ENCODE results near the gene TIMP4. TPM values are rescaled to one million over a fixed set of nuclear protein-coding genes. Genes with fewer than 3 reads are reported as not detected.
A peak's percentile ranks its signal among the peaks of the same experiment; 100 is the strongest.

Gene TIMP4
- 1.1 TPM for total RNA-seq

DNA sequence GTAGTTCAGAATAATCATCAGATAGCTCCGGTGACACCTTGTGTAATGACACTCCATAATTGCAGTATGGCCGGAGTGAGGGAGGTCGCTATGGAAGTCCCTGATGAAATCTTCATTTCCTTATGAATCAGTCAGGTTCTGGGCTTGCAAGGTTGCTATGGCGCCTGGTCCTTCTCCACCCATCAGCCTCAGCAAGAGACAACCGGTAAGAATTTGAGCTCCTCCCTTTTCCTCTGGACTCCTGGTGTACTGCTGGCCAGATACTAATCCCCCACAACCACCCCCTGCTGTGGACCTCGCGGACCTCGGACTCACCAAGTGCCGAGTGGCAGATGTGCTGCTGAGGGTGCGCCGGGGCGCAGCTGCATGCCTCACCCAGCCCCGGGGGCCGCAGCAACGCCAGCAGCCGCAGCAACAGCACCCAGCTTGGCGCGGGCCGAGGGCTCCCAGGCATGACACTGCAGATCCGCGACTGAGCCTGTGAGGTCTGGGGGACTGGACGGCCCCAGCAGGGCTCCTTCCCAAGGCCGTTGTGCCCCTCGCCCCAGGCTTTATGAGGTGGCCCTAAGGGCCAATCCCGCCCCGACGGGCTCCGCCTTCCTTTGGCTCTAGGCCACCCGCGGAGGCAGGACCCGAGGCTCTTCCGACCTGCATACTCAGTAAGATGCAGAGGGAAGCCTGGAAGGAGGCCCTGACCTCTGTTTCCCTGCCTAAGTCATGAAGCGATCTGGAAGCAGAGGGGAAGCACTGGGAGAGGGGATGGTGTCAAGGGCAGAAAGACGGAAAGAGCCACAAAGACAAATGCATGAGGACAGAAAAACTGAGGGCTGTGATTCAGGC, at the start of gene TIMP4:
TIMP4 (minus strand) TSS at position 526 of the 840 bp plus-strand sequence; CDS start at position 454, 72 bp downstream.
- DNase-seq = peak; percentile 32

DNA sequence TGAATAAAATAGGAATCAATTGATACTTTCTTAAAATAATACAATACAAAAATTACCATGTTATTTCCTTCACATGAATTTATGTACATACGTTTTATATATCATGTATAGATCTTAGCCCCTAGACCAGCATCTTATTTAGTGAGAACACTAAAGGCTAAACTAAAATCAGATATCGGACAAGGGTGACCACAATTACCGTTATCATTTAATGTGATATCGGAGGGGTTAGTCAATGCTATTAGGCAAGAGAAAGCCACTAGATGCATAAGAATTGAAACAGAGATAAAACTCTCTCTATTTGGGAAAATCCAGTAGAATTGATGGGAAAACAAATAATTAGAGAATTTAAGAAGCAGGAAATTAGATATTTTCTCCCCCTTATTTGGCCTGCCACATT, 46.5 kb upstream of the TIMP4 start:
- DNase-seq = no peak

DNA sequence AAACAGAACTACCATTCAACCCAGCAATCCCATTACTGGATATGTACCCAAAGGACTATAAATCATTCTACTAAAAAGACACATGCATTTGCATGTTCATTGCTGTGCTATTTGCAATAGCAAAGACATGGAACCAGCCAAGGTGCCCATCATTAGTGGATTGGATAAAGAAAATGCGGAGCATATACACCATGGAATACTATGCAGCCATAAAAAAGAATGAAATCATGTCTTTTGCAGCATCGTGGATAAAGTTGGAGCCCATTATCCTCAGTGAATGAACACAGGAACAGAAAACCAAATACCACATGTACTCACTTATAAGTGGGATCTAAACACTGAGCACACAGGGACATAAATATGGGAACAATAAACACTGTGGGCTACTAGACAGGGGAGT, 43.1 kb upstream of the TIMP4 start:
- no peak for DNase-seq

DNA sequence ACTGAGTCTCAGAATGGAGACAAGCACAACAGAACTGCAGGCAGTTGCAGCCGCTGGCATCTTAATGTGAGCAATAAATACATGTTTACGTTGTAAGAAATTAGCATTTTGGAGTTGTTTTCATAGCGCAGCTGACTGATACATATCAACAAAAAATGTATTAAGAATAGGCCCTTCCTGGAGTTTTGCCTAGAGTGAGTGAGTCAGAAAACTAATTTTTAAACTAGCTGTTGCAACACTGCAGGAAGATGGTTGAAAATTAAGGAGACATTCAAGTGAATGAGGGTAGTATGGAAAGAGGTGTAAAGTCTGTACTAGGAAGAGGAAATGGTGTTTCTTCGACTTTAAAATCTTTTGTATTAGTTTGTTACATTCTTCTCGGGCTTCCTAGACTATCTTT, 39.6 kb upstream of the TIMP4 start:
- no peak for DNase-seq

DNA sequence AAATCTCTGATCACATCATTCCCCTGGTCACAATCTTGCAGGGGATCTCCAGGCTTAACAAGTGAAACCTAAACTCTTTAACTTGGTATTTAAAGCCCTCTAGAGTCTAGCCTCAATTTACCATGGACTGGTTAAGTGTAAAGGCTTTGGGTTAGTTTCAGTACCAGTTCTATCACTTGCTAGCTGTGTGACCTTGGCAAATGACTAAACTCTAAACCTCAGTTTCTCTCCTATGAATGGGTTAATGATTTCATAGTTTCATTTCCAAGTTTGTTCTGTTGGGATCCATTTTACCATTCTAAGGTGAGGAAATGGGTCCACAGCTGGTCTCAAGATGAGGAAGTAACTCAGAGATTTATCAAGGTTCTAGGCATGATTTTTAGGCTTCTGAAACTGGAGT, 38.8 kb upstream of the TIMP4 start:
- DNase-seq = no peak

DNA sequence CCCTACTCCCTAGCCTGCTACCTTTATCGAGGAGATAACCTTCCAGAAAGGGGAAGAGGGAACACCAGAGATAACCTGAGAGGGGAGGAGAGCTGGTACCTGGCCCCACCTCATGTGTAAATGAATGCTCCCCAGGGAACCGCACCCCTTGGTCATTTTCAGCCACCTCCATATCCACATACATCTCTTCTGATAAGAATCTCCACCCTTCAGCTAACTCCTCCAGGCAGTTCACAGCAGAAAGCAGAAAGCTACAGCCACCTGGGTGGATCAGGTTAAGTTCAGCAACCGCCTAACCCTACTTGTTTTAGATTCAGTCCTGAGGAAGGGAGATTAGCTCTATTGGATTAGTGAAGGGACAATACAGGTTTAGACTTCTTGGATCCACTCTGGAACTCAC, 38.0 kb upstream of the TIMP4 start:
- no peak for DNase-seq

DNA sequence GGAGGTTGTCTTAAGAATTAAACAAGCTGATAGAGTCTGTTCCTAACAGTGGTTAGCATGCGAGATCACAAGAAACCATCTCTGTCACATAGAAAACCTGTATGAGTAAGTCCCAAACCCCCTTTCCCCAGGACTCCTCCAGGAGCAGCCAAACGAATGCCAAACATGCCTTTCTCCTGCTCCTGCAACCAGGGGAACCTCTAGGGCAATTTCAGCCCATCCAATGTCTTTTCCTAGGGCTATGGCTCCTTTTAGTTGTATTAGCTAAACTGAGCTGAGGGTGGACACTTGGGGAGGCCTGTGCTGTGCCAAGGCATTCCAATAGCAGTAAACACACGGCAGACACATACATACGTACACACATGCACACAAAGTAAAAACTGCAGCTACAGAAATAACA, 36.5 kb upstream of the TIMP4 start:
- no peak for DNase-seq

DNA sequence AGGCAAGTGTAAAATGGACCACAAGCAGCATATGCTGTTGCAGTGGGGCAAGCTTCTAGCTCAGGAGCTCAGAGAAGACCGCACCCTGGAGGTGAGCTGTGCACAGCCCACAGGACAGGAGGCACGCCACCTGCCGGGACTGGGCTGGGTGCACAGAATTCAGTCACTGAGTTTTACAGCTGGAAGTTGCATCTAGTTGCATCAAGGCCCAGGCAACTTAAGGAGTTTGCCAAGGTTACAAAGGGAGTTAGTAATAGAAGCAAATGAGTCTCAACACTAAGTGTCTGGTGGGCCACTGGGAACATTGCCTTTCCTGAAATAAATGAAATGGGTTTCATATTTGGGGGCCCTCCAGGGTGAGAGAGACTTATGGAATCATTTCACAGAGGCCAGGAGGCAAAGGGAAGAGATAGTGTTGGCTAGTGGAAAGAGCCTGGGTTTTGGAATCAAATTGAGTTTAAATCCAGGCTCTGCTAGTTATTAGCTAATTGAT, 36.0 kb upstream of the TIMP4 start:
- DNase-seq = no peak

DNA sequence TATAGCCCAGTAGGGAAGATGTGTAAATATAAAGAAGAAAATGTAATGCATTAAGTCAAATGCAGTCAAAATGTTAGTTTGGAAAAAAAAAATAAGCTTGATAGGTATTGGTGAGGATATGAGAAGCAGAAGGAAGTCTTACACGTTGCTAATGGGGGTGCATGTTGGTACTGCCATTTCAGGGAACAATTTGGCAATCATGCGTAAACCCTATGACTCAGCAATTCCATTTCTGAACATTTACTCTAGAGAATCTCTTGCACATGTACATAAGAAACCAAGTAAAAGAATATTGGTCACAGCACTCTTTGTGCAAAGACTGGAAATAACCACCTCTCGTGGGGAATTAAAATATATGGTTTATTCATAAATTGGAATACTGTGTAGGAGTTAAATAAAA, 35.5 kb upstream of the TIMP4 start:
- no peak for DNase-seq

DNA sequence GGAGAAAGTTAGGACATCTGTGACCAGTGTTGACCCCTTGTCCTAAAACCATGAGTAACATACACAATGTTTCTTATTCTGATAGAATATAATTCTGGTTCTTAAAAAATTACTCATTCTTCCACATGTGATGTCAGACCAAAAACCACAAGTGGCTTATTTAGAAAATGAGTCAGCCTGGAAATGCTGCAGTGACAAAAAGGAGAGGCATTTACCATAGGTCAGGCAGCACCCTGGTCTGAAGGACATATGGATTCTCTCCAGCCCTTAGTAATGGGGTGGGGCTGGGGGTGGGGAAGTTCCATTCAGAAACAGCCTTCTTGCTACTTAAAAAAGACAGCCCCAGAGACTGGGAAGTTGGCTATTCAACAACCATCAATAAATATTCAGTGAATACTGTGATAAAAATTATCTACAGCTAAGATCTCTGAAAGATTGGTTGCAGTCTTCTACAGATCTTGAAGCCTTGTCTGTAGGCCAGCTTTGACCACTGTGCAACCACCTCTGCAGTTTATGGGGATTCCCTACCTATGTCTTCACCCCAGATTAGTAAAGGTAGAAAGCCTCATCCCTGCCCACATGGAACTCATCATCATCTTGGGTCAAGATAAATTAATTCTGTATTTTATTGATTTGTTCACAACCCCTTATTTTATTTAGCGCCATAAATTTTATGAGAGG, 34.9 kb upstream of the TIMP4 start:
- DNase-seq = no peak

DNA sequence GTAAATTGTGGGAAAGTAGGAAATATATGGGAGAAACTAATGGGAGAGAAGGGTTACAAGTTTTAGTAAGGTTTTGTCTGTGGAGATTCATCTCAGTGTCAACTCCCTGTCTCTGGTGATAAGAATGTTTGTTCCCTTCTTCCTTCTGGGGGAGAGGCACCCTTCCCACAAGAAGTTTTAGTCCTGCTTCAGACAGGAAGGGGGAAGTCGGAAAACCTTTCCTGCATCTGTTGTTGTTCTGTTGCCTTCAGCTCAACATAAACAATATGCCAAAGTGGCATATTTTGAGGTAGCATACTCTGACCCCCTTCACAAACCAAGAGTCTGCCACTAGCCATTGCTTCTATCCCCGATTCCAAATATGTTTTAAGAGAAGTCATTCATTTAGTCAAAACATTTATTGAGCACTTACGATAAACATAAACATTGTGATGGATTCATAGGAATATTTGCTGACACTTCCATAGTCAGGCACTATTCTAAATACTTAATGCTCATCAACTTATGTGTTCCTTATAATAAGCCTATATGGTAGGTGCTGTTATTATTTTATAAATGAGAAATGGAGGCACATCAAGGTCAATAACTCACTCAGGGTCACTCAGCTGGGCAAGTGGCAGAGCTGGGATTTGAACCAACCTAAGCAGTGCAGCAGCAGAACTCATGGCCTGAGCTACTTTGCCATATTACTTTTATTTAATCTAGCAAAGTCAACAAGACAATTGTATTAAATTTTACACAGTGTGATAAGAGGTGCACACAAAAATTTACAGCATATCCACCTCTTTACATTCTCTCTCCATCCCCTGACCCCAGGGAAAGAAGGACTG, 34.2 kb upstream of the TIMP4 start:
- no peak for DNase-seq

DNA sequence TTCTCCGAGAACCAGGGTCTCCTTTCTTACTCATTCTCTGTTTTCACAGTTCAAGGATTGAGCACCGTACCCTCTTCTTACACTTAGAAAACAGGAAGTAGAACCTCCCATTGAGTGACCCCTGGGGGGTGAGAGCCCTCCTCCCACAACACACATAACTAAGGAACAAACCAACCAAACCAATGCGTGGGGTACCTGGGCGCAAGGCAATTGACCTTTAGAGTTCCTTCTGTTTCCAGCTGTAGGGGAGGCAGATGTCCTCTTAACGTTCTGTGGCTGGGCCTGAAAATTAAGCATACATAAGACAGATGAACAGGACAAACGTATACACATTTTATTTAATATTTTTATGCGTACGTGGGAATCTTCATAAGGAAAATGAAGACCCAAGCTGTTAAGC, 33.5 kb upstream of the TIMP4 start:
- DNase-seq = no peak

DNA sequence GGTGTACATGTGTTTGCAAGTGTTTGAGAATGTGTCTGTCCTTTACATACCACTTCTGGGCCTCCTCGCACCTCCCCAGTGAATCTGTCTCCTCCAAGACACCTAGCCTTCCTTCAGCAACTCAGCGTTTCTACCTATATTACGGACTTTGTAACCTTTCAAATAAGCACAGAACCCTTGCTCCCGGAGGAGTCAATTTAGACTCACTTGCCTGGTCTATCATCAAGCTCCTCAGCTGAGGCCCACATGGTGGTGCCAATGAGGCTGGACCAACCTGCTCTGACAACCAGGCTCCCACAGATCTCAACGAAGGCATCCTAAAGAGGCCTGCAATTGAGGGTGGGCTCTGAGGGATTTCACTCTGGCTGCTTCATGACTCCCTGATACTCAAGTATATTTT, 32.8 kb upstream of the TIMP4 start:
- no peak for DNase-seq

DNA sequence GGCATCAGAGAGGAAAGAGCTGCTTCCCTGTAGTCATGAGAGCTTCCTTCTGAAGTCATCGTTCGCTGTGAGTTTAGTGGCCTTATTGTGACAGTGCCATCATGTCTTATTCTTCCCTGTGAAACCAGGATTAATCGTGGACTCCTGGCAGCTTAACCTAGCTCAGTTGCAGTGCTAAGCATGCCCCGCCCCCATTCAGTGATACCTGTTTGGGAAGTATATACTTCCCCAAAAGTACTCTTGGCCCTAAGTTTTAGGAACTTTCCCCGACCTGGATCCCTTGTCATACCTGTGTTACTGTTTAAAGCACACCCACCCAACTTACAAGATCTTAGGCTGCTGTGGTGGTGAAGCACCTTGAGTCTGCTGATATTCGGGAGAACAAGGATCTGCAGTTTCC, 32.1 kb upstream of the TIMP4 start:
- DNase-seq = no peak

DNA sequence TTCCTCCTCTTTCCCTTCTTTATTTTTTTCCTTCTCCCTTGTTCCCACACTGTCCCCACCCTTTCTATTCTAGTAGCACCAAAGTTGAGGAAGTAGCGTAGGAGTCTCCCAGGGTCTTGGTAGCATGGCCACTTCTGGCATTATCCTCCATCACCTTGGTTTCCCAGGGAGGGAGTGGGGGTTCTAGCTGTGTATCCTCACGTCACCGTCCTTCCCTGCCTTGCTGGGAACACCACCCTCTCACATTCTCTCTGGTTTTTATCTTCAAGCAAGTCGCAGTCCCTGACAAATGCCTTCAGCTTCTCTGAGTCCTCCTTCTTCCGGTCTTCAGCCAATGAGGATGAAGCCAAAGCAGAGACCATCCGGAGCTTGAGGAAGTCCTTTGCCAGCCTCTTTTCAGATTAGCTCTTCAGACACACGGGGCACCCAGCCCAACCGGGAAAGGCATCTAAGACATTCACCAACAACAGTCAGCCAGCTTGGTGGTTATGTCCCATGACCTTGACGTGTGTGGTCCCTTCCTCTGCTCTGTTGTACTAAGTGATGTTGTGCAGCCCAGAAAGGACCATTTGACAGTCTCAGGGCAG, 31.6 kb upstream of the TIMP4 start:
- DNase-seq = no peak

DNA sequence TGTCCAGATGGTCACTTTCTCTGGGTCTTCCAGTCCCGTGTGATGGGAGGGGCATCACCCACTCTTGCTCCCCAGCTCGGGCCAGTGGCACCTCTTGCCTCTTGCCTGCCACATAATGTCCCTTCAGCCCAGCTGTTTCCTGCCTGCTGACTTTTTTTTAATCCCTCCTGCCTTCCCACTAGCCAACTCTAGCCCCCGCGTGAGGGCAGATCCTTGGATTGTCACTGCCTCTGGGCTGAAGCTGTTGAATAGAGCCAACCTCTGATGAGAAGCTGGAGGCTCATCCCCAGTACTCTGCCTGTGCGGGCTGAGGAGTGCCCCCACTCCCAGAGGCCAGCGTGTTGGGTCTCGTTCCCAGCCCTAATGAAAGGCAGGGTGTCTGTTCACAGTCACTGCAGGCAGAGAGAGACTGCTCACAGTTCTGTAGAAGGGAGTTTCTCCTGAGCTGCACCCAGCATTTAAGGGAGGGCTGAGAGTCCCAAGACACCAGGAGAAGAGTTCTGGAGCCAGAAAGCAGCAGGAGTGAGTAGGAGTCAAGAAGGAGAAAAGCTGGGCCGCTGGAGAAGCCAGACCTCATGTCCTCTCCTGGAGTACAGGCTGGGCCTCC, 30.1 kb upstream of the TIMP4 start:
- DNase-seq = peak; percentile 35

DNA sequence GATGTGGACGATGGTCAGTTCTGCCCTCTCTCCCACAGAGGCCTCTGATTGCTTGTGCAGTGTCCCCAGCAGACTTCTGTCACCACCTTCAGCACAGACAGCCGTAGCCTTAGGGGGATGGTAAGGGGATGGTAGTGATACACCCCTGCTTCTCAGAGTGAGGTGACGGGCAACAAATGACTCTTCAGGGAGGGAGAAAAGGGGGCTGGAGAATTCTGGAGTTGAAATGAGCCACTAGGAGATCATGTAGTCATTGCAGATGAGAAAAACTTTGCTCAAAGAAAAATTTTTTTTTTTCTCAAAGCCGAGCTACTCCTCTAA, 29.6 kb upstream of the TIMP4 start:
- DNase-seq = no peak

DNA sequence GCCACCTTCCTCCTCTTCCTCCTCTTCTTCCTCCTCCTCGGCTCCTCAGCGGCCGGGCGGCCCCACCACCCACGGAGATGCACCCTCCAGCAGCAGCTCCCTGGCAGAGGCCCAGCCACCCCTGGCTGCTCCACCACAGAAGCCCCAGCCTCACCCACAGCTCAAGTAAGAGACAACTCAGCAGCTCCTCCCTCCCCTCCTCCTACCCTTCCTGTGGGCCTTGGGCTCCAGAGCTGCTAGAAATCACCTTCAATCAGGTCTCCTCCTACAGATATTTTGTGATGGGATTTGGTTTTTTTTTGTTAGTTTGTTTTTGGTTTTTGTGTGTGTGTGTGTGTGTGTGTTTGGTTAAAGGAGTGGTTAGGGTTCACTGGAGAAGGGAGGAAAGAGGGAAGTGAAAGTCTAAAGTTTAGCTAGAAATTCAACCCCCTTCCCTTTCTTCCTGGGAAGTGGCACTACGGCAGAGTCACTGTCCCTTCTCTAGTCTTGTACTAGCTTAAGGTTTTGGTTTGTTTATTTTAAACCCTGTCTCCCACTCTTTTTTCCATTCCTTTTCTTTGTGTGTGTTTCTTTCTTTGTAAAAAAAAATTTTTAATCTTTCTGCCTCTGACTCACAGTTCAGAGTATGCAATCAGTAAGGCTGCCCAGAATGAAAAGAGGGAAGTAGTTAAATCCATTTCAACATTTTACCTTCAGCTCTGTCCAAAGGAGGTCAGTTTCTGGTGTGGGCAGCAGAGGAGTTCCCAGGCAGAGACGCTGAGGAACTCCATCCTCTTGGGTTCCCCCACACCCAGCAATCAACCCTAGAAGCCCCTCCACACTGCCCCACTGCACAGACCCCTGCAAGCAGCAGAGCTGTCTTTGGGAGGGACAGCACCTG, 29.0 kb upstream of the TIMP4 start:
- no peak for DNase-seq

DNA sequence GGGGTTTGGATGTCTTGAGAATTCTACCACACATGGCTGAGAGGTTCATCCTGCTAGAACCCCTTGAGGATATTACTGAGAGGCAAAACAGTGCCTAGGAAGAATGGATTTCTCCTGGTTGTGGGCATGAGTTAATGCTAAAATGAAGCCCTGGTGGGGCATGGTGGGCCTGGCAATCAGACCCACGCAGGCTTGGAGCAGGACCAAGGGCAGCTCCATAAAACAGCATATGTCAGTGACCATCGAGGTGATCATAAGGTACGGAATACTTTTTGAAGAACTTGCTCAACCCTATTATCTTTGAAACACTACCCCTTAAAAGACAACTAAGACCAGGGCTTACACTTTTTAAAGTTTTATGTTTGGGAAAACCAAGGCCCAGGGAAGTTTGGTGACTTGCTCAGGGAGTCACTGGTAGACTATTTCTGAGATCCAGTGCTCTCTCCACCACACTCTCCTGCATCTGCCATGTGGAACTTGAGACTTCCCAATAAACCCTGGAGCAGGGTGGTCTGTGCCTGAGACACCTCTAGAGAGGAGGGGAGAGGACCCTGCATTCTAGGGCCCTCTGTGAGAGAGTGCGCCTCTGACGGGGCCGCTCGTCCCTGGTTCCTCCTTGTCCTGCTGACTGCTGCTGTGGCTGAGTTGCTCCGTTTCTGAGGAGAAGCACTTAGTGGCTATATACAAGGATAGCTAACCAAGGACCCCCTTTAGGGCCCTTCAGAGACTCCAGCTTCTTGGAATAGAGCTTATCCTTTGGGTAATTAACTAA, 28.0 kb upstream of the TIMP4 start:
- DNase-seq = no peak

DNA sequence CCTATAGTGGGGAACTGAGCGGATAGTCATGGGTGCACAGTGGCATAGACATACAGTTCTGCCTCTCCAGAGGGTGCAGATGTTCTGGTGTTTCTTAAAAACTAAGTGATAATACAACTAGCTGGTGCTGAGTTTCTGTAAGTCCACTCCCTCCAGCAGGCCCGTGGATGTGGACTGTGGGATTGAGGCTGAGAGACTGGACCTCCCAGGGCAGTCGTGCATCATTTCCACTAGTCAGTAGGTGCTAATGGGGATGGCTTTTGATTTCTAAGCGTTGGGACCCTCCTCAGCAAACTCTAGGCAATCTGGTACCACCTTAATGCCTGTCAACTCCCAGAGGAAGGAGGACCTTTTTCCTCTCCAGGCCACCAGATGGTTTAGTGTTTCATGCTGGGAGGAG, 27.3 kb upstream of the TIMP4 start:
- no peak for DNase-seq
